Measurements from ENCODE around the gene CAPS2.

Gene CAPS2

GRCh38 chr12:75302781-75303180 is 27.3 kb downstream of the CAPS2 start:
- DNase-seq = no peak

GRCh38 chr12:75302225-75302624 is 27.9 kb downstream of the CAPS2 start:
- DNase-seq = no peak

- DNase-seq = no peak
Observed at GRCh38 chr12:75294797-75295196, 35.3 kb downstream of the CAPS2 start.

- no peak for DNase-seq
Observed at GRCh38 chr12:75294336-75294735, 35.8 kb downstream of the CAPS2 start.

GRCh38 chr12:75291014-75291413 is 39.1 kb downstream of the CAPS2 start:
- DNase-seq = no peak

DNA sequence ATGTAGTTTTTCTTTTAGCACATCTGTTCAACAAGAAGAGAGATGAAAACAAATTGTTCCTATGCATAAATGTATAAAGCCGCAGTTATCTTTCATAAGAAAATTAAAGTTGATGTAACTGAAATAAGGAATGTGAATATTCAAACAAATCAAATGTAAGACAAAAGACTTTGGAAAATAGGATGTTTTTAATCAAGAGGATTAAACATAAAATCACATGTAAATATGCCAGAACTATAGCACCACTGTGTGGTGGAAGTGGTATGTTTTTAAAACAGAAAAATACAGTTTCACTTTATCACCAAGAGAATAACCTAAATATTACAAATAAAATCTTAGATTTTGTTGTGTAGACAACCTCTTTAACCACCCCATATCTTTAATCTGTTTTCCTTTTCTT is 40.4 kb downstream of the CAPS2 start:
- peak; percentile 17 for DNase-seq

- no peak for DNase-seq
Observed at GRCh38 chr12:75288860-75289259, 41.3 kb downstream of the CAPS2 start.

DNA sequence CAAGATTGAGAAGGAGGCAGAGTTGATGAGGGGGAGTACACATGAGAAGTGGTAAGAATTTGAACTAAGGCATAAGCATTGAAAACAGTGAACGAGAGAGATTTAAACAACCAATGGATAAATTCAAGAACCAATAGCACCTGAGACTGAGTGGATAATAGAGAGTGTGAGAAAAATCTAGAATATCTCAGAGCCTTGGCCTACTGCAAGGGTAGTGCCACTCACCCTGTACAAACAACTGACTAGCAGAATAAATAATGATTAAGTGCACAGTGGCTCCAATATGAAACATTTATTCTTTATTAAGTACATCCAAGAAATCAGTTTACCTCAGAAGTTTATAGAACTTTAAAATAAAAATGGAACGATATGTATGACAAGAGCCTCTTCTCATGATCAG is 54.4 kb downstream of the CAPS2 start:
- no peak for DNase-seq

DNA sequence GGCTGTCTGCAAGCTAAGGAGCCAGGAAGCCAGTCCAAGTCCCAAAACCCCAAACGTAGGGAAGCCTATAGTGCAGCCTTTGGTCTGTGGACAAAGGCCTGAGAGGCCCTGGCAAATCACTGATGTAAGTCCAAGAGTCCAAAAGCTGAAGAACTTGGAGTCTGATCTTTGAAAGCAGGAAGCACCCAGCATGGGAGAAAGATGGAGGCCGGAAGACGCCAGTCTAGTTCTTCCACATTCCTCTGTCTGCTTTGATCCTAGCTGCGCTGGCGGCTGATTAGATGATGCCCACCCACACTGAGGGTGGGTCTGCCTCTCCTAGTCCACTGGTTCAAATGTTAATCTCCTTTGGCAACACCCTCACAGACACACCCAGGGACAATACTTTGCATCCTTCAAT is 58.5 kb downstream of the CAPS2 start:
- no peak for DNase-seq

- no peak for DNase-seq
Observed at GRCh38 chr12:75270157-75270556, 60.0 kb downstream of the CAPS2 start.

DNA sequence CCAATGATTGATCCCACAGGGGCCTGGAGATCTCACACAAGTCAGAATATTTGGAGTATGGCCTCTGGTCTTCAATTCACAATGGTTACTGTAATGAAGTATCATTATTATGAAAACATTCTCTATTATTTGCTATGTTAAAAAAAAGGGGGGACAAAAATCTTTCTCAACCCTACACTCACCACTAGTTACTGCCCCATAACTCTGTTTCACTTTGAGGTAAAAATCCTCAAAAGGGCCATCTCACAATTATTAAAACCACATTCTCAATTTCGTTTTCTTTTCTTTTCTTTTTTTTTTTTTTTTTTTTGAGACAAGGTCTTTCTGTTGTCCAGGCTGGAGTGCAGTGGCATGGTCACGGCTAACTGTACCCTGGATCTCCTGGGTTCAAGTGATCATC is 60.9 kb downstream of the CAPS2 start:
- no peak for DNase-seq

- DNase-seq = peak; percentile 0
Observed at GRCh38 chr12:75260316-75260715, 69.8 kb downstream of the CAPS2 start.

GRCh38 chr12:75259143-75259542 is 71.0 kb downstream of the CAPS2 start:
- DNase-seq = no peak

GRCh38 chr12:75257510-75257909 is 72.6 kb downstream of the CAPS2 start:
- DNase-seq = no peak

- no peak for DNase-seq
Observed at GRCh38 chr12:75245108-75245507, 85.0 kb downstream of the CAPS2 start.

GRCh38 chr12:75239987-75240386 is 90.1 kb downstream of the CAPS2 start:
- no peak for DNase-seq

GRCh38 chr12:75236206-75236605 is 93.9 kb downstream of the CAPS2 start:
- no peak for DNase-seq

DNA sequence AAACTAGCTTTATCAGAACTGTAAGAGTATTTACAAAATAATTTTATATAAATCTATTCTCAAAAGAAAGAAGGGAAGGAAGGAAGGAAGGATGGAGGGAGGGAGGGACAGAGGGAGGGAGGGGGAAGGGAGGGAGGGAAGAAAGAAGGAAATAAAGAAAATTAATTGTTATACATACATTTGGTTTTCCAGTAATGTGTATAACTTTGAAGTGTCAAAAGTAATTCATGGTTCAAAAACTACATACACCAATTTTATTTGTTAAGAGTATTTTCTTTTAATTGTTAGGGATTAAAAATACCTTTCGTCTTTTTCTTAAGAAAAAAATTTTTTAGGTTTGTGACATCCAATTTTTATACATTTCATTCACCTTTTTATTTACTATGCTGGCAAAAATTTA is 103.0 kb downstream of the CAPS2 start:
- no peak for DNase-seq
